ENCODE measurements around the gene LINC00305. TPM values are rescaled to one million over a fixed set of nuclear protein-coding genes. Genes with fewer than 3 reads are reported as not detected.

The LINC00305 gene
- polyA plus RNA-seq, 3 donors, result not detected

- Mint-ChIP-seq H3K4me1 (no peaks in the 10 kb centered on the region), H3K9me3 (peaks cover 0 to 10% (median 0%) of the 10 kb centered on the region in 7 donors), H3K27ac (no peak overlapping the region), H3K36me3 (no peaks in the 10 kb centered on the region), H3K27me3 (ENCODE audit: low read depth in 3 of 3) (peaks cover 0 to 2% (median 0%) of the 10 kb centered on the region in 3 donors), H3K4me3 (no peak overlapping the region)
- Histone ChIP-seq H3K9ac (ENCODE audit: insufficient read depth, low read length, poor library complexity, severe bottlenecking) (no peak overlapping the region), H3K4me3 (replicated peaks in 1 of 3; ENCODE audit: low read depth in 2 of 3, low read length in 3 of 3) (no peak overlapping the region), H3K36me3 (replicated peaks in 1 of 2; ENCODE audit: control insufficient read depth in 1 of 2, insufficient read depth in 2 of 2, low read length in 2 of 2) (no peaks in the 10 kb centered on the region), H3K4me1 (ENCODE audit: control insufficient read depth in 1 of 2, insufficient read depth in 2 of 2, low read length in 2 of 2) (no peaks in the 10 kb centered on the region), H3K27ac (ENCODE audit: low read depth in 1 of 2, low read length in 2 of 2) (no peak overlapping the region), H3K4me2 (replicated peaks; ENCODE audit: extremely low read depth, low read length, poor library complexity, severe bottlenecking) (no peak overlapping the region), H3K79me2 (ENCODE audit: insufficient read depth, low read length) (no peaks in the 10 kb centered on the region), H4K20me1 (ENCODE audit: insufficient read depth, low read length) (no peaks in the 10 kb centered on the region), H3K27me3 (ENCODE audit: control insufficient read depth in 2 of 2, insufficient read depth in 2 of 2, low read length in 2 of 2) (no peaks in the 10 kb centered on the region), H2AFZ (ENCODE audit: insufficient read depth, low read depth, low read length, poor library complexity, severe bottlenecking) (no peak overlapping the region), H3K9me3 (replicated peaks in 1 of 2; ENCODE audit: control insufficient read depth in 1 of 2, insufficient read depth in 1 of 2, low read length in 2 of 2) (no peaks in the 10 kb centered on the region)
- 94% methylated on average over 3 of the region's 5 CpGs for WGBS (ENCODE audit: insufficient coverage)
- no peak for DNase-seq
- intact Hi-C loops (cut with micrococcal nuclease), result no loop called here
- TF ChIP-seq CTCF (IDR thresholded peaks at IDR 0.05), result no peak
Measured at GRCh38 chr18:64179556-64180080, 30.7 kb upstream of the LINC00305 start.

- H2AFZ ChIP-seq (ENCODE audit: insufficient read depth, low read depth, low read length, poor library complexity, severe bottlenecking), result no peak overlapping the region
- Mint-ChIP-seq H3K4me3 (no peak overlapping the region), H3K36me3 (no peaks in the 10 kb centered on the region), H3K9me3 (peaks cover 0 to 10% (median 0%) of the 10 kb centered on the region in 7 donors), H3K27me3 (ENCODE audit: low read depth in 3 of 3) (no peaks in the 10 kb centered on the region), H3K4me1 (no peaks in the 10 kb centered on the region), H3K27ac (no peak overlapping the region)
- H3K9me3 ChIP-seq (replicated peaks in 1 of 2; ENCODE audit: control insufficient read depth in 1 of 2, insufficient read depth in 1 of 2, low read length in 2 of 2), result no peaks in the 10 kb centered on the region
- no peak for TF ChIP-seq CTCF (IDR thresholded peaks at IDR 0.05)
- H4K20me1 ChIP-seq (ENCODE audit: insufficient read depth, low read length), result no peaks in the 10 kb centered on the region
- no peaks in the 10 kb centered on the region for H3K4me1 ChIP-seq (ENCODE audit: control insufficient read depth in 1 of 2, insufficient read depth in 2 of 2, low read length in 2 of 2)
- WGBS (ENCODE audit: insufficient coverage), result no CpG with 5 or more reads among the region's 5 CpGs
- no peaks in the 10 kb centered on the region for H3K36me3 ChIP-seq (replicated peaks in 1 of 2; ENCODE audit: control insufficient read depth in 1 of 2, insufficient read depth in 2 of 2, low read length in 2 of 2)
- H3K4me2 ChIP-seq (replicated peaks; ENCODE audit: extremely low read depth, low read length, poor library complexity, severe bottlenecking), result no peak overlapping the region
- intact Hi-C loops (cut with micrococcal nuclease), result no loop called here
- no peak overlapping the region for H3K4me3 ChIP-seq (replicated peaks in 1 of 3; ENCODE audit: low read depth in 2 of 3, low read length in 3 of 3)
- DNase-seq, result no peak
- H3K27ac ChIP-seq (ENCODE audit: low read depth in 1 of 2, low read length in 2 of 2), result no peak overlapping the region
- no peaks in the 10 kb centered on the region for H3K79me2 ChIP-seq (ENCODE audit: insufficient read depth, low read length)
- H3K27me3 ChIP-seq (ENCODE audit: control insufficient read depth in 2 of 2, insufficient read depth in 2 of 2, low read length in 2 of 2), result no peaks in the 10 kb centered on the region
- no peak overlapping the region for H3K9ac ChIP-seq (ENCODE audit: insufficient read depth, low read length, poor library complexity, severe bottlenecking)
Measured at GRCh38 chr18:64178860-64179259, 30.0 kb upstream of the LINC00305 start.
